Calu3 (cell line): Measurements from ENCODE around the gene KIF16B. TPM values are rescaled to one million over a fixed set of nuclear protein-coding genes. Genes with fewer than 3 reads are reported as not detected.

Experiments used
- BruUV-seq: library from RNA; stranded (reverse); fragments of 400-500 nt; replicated peaks from 2 replicates; lab custom pipeline; 2021; lab: Mats Ljungman, UMichigan
- CTCF ChIA-PET: fragments of 300-600 bp; sonication (Branson Sonifier 250); formaldehyde crosslinking; loops from one replicate; lab custom pipeline; 2022; ENCODE audit warnings: antibody characterized with exemption; lab: Charles Lee
- DNase-seq: peaks from one replicate; pipeline ENCODE4 v3.0.0; 2022
- H3K27ac Mint-ChIP-seq: one replicate; pipeline ENCODE4 v1.8.0; 2022; ENCODE audit warnings: mixed read lengths; ENCODE audit not compliant: unreplicated experiment
- H3K27me3 Mint-ChIP-seq: one replicate; pipeline ENCODE4 v1.8.0; 2022; ENCODE audit warnings: mixed read lengths; ENCODE audit not compliant: unreplicated experiment
- H3K36me3 Mint-ChIP-seq: one replicate; pipeline ENCODE4 v1.8.0; 2022; ENCODE audit warnings: mild to moderate bottlenecking, moderate library complexity, mixed read lengths; ENCODE audit not compliant: insufficient read depth, unreplicated experiment
- H3K4me1 Mint-ChIP-seq: one replicate; pipeline ENCODE4 v1.8.0; 2022; ENCODE audit warnings: mild to moderate bottlenecking, low read depth, mixed read lengths; ENCODE audit not compliant: unreplicated experiment
- H3K4me3 Mint-ChIP-seq: one replicate; pipeline ENCODE4 v1.8.0; 2022; ENCODE audit warnings: mild to moderate bottlenecking, low read depth, moderate library complexity, mixed read lengths; ENCODE audit not compliant: unreplicated experiment
- H3K9me3 Mint-ChIP-seq: one replicate; pipeline ENCODE4 v1.8.0; 2022; ENCODE audit warnings: low read depth, mixed read lengths; ENCODE audit not compliant: unreplicated experiment
- intact Hi-C: fragments of 100-400 bp; cut with micrococcal nuclease; formaldehyde crosslinking; loops from one replicate; pipeline ENCODE4 v1.10.0; 2022; ENCODE audit not compliant: unreplicated experiment
- total RNA-seq: library from RNA; stranded (reverse); gene quantifications from 2 replicates; pipeline ENCODE4 v1.2.3, GENCODE V29; 2022
- TF ChIP-seq, protein P1 (sequence below): fragments of 200-600 bp; IDR thresholded peaks from one replicate; pipeline ENCODE4 v1.8.0; 2022; ENCODE audit warnings: antibody characterized with exemption; ENCODE audit not compliant: unreplicated experiment

The KIF16B gene
- total RNA-seq, 1 experiment from 2014 or later, result 4.3 TPM

DNA sequence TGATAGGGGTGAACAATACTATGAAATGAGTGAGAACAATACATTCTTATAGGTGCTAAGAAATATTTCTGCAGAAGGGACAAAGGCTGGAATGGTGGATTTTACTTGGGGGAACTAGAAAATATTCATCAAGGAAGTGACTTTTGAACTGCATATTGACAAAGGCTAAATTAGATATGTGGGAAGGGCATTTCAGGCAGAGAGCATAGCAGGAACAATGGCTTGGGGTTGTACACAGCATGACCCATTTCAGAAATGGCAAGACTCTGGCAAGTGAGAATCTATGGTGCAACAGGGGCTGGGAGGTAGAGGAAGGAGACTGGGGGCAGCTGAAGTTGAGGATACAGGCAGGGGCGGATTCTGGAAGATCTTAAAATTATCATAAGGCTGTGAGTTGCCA, 46.7 kb upstream of the KIF16B start:
- no peaks in the 10 kb centered on the region for H3K9me3 Mint-ChIP-seq

DNA sequence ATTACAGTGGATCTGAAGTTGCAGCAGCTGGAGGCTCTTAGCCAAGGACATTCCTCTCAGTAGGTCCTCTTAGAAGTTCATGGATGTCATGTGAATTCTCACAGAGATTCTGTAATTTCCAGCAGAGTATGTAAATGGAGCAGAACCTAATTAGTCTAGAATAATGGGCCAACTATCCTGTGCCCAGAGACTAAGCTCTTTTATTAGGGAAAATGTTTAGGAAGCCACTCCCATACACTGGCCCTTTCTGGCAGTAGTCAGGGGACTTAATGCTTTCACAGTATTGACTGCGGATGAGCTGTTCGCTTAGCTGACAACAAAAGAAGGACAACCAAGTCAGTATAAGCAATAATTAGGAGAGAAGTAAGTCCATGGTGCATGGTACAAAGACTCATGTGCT, 43.8 kb upstream of the KIF16B start:
- no peaks in the 10 kb centered on the region for H3K27me3 Mint-ChIP-seq
- no peaks in the 10 kb centered on the region for H3K4me1 Mint-ChIP-seq
- BruUV-seq, result no TSS peak
- intact Hi-C loops, result no loop called here
- TF ChIP-seq, protein P1, sequence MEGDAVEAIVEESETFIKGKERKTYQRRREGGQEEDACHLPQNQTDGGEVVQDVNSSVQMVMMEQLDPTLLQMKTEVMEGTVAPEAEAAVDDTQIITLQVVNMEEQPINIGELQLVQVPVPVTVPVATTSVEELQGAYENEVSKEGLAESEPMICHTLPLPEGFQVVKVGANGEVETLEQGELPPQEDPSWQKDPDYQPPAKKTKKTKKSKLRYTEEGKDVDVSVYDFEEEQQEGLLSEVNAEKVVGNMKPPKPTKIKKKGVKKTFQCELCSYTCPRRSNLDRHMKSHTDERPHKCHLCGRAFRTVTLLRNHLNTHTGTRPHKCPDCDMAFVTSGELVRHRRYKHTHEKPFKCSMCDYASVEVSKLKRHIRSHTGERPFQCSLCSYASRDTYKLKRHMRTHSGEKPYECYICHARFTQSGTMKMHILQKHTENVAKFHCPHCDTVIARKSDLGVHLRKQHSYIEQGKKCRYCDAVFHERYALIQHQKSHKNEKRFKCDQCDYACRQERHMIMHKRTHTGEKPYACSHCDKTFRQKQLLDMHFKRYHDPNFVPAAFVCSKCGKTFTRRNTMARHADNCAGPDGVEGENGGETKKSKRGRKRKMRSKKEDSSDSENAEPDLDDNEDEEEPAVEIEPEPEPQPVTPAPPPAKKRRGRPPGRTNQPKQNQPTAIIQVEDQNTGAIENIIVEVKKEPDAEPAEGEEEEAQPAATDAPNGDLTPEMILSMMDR, result no peak
- H3K27ac Mint-ChIP-seq, result no peak overlapping the region
- DNase-seq, result no peak
- no peak overlapping the region for H3K4me3 Mint-ChIP-seq
- H3K9me3 Mint-ChIP-seq, result no peaks in the 10 kb centered on the region
- H3K36me3 Mint-ChIP-seq, result no peaks in the 10 kb centered on the region
- CTCF ChIA-PET, result no interaction called here

More for the DNA sequence above, 46.7 kb upstream of the KIF16B start:
- BruUV-seq, result no TSS peak
- no peaks in the 10 kb centered on the region for H3K27me3 Mint-ChIP-seq
- H3K36me3 Mint-ChIP-seq, result no peaks in the 10 kb centered on the region
- CTCF ChIA-PET, result no interaction called here
- H3K27ac Mint-ChIP-seq, result no peak overlapping the region
- TF ChIP-seq, protein P1, result no peak
- no peak for DNase-seq
- H3K4me1 Mint-ChIP-seq, result no peaks in the 10 kb centered on the region
- H3K4me3 Mint-ChIP-seq, result no peak overlapping the region
- intact Hi-C loops, result no loop called here

- intact Hi-C loops, result no loop called here
- no peak overlapping the region for H3K4me3 Mint-ChIP-seq
- H3K27ac Mint-ChIP-seq, result no peak overlapping the region
- DNase-seq, result no peak
- H3K9me3 Mint-ChIP-seq, result no peaks in the 10 kb centered on the region
- H3K4me1 Mint-ChIP-seq, result no peaks in the 10 kb centered on the region
- CTCF ChIA-PET, result no interaction called here
- BruUV-seq, result no TSS peak
- H3K27me3 Mint-ChIP-seq, result no peaks in the 10 kb centered on the region
- H3K36me3 Mint-ChIP-seq, result no peaks in the 10 kb centered on the region
- TF ChIP-seq, protein P1, result no peak
These were observed 43.1 kb upstream of the KIF16B start for GRCh38 chr20:16616317-16616716.

DNA sequence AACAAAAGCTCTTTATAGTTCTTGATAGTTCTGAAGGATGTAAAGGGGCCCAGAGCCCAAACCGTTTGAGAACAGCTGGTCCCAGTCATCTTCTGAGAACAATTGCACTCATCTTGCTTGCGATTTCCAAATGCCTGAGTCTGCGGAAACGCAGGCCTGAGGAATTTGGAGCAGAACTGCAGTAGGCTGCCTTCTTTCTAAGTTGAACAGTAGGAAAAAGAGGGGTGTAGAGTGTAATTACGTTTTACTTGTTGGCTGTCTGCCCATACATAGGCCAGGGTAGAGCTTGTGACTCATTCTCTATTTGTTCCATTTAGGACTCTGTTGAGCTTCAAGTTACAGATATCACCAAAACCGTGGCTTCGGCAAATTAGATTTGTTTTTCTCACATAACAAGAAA, 42.0 kb upstream of the KIF16B start:
- no peak for DNase-seq
- Mint-ChIP-seq H3K27ac (no peak overlapping the region), H3K4me3 (no peak overlapping the region), H3K9me3 (no peaks in the 10 kb centered on the region), H3K4me1 (no peaks in the 10 kb centered on the region), H3K27me3 (peaks cover under 1% of the 10 kb centered on the region), H3K36me3 (no peaks in the 10 kb centered on the region)
- intact Hi-C loops, result no loop called here
- CTCF ChIA-PET, result no interaction called here
- TF ChIP-seq, protein P1, result no peak
- BruUV-seq, result no TSS peak
